Stimulated activated CD8-positive, alpha-beta memory T cell treated with anti-CD3 and anti-CD28 coated beads, Interleukin-7, amount 100 ng/mL, for 4 hours (primary cell): ENCODE data around the gene FBLN7.
A peak's percentile ranks its signal among the peaks of the same experiment; 100 is the strongest.
"Not testable (repeated sequence)": the region's sequence is repeated elsewhere in the genome, so short reads cannot be mapped to it uniquely, and the experiment has no call there.

Experiments used
- DNase-seq, 2 donors: peaks; one replicate each; pipeline ENCODE4 v3.0.0-alpha.2; 2020; ENCODE audit warnings: low read depth in 2 of 2

The FBLN7 gene

DNA sequence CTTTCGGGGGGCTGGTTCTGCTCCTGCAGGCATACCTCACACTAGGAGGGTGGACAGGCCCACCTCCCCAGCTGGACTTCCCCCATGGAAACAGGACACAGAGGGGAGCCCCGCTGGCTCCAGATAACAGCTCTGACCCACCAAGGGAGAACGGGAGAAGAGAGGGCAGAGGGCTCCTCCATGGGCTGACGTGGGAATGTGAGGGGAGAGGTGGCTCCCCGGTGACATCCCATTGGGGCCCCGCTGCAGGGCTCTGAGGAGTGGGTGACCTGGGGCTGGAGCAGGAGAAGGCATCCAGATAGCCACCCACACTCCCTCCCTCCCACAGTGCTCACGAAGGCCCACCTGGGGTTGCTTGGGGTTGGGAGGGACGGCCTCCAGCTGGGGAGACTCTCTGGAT, 45.9 kb downstream of the FBLN7 start:
- DNase-seq, result no peak

- no peak for DNase-seq
Observed at GRCh38 chr2:112185131-112185530, 46.9 kb downstream of the FBLN7 start.

DNA sequence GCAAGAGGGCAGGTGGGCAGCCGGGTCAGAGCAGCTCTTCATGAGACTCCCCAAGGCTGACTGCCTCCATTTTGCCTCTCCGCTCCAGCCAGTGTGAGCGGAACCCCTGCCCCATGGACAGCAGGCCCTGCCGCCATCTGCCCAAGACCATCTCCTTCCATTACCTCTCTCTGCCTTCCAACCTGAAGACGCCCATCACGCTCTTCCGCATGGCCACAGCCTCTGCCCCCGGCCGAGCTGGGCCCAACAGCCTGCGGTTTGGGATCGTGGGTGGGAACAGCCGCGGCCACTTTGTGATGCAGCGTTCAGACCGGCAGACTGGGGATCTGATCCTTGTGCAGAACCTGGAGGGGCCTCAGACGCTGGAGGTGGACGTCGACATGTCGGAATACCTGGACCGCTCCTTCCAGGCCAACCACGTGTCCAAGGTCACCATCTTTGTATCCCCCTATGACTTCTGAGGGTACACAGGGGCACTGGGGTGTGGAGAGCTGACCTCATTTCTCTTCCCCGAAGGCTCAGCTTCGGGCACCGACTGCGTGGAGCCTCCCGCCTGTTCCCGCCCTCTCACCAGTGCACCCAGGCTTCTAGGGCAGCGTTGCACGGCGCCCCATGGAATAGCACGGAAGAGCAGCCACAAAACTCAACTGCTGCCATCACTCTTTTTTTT, 49.0 kb downstream of the FBLN7 start:
- DNase-seq, result no peak

- DNase-seq, result peak; percentile 71 to 80
Observed at GRCh38 chr2:112187805-112188596, 49.8 kb downstream of the FBLN7 start.

GRCh38 chr2:112189001-112189556, 50.9 kb downstream of the FBLN7 start:
- DNase-seq, result no peak

GRCh38 chr2:112194028-112194427, 55.8 kb downstream of the FBLN7 start:
- no peak for DNase-seq

DNA sequence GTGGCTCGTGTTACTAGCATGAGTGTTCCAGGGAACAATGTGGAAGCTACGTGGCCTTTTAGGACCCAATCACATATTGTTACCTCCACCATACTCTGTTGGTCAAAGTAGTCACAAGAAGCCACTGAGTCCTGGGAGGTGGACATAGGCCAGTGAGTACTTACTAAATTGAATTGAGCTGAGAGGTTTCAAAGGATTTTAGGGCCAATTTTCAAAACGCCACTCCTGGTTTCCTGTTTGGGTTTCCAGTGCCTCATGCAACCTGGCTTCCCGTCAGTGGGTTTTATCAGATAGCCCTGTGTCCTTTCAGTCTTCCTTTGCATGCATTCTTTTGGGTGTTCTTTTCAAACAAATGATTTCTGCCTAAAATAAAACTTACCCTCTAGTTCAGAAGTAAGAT, 56.3 kb downstream of the FBLN7 start:
- no peak for DNase-seq

GRCh38 chr2:112195167-112195766, 57.1 kb downstream of the FBLN7 start:
- DNase-seq, result no peak

DNA sequence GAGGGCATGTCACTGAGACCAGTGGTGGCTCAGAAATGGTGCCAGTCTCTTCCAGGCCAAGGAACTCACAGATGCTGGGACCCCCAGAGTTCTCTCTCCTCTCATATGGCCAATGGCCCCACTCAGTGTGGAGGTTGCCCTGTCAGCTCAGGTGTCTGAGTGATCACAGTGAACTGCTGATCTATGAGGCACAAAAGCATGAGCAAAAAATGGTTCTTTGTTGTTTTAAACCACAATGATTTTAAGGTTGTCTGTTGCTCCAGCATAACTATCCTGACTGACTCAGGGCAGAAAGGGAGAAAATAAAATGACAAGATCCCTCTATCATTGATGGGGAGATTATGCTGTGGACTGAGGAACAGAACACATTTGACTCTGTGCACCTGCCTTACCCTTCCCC, 57.8 kb downstream of the FBLN7 start:
- no peak for DNase-seq

DNA sequence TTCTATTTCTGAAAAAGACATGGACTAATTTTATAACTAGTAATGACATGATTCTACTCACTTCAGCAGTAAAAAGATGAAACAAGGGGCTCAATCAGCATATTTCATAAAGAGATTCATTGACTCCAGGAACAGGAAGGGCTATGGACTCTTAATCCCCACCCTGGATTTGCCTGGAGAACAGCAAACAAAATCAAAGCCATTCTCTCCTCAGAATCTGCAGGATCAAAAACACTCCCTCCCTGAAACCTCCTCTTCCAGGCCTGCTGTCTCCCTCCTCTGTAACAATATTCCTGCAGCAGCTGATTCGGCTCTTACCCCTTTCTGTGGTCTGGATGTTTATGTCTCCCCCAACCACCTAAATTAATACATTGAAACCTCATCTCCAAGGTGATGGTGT, 59.7 kb downstream of the FBLN7 start:
- DNase-seq, result no peak

DNA sequence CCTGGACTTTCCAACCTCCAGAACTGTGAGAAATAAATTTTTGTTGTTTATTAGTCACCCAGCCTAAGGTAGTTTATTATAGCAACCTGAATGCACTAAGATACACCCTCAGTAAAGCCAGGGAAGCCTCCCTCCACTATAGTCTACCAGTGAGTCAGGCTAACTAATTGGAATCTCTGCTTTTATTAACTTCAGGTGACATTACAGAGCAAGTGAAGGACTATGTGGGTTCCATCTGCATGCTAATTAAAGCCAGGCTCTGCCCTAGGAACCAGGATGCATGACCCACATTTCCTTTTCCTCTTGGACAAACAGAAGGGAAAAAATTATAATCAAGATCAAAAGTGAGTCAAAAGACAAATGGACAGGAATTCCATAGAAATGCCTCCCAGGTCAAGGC, 60.6 kb downstream of the FBLN7 start:
- no peak for DNase-seq

DNA sequence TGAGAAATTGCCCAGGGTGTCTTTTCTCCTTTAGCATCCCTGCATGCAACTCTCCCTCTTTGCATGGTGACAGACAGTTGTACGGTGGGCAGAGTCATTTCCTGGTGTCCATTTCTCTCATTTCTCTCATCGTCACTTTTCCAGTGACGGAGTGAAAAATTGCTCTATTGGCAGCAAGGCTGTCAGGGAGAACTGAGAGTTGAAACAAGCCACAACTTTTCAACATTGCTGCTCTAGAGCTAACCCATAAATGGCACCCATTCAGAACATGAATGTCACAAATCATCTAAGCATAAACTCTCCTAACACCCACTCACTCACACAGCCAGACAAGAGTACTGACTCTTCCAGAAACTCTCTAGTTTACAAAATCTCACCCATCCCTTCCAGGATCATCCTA, 61.0 kb downstream of the FBLN7 start:
- no peak for DNase-seq

DNA sequence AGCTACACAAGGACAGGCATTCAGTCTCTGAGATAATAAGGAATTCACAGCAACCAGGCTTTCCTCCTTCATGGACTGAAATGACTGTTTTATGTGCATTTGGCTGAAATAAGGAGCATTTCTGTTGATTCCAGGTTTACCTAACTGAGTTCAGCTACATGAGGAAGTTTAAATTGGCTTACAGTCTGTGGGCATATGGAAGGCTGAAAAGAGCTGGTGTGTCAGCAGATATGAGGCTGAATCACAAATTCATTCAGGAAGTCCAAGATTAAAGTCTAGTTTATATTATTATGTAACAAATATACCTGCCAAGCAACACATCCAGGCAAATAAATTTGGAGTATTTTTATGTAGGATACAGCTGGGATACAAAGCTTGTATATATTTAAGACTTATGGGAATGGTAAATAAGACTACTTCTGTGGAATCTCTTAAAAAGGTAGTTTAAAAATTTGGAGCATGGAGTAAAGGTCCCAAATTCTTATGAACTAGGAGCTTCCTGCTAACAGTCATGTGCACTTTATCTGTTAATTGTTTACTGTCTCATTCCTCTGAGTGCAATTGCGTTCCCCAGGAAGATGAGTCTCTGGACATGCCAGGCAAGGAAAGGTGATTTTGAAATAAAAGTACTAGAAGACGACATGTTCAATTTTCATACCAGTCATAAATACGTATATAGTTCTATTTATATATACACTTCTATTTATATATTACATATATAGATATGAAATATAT, 63.7 kb downstream of the FBLN7 start:
- DNase-seq, result no peak

DNA sequence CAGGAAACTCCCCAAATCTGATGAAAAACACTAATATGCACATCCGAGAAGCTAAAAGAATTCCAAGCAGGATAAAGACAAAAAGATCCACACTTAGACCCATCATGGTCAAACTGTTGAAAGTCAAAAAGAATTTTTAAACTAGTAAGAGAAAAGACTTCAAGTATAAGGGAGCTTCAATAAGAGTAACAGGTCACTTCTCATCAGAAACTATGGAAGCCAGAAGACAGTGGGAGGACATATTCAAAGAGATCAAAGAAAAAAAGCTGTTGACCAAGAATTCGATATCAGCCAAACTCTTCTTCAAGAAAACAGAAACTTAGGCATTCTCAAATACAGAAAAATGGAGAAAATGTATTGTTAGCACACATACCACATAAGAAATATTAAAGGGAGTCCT, 66.2 kb downstream of the FBLN7 start:
- DNase-seq, result no peak

DNA sequence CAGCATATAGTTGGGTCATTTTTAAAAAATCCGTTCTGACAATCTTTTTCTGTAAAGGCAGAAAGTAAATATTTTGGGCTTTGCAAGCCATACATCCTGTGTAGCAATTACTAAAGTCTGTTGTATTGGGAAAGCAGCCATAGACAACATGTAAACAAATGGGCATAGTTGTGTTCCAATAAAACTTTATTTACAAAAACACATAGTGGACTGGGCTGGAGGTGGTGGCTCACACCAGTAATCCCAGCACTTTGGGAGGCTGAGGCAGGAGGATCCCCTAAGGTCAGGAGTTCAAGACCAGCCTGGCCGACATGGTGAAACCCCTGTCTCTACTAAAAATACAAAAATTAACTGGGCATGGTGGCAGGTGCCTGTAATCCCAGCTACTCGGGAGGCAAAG, 69.7 kb downstream of the FBLN7 start:
- not testable (repeated sequence) for DNase-seq

DNA sequence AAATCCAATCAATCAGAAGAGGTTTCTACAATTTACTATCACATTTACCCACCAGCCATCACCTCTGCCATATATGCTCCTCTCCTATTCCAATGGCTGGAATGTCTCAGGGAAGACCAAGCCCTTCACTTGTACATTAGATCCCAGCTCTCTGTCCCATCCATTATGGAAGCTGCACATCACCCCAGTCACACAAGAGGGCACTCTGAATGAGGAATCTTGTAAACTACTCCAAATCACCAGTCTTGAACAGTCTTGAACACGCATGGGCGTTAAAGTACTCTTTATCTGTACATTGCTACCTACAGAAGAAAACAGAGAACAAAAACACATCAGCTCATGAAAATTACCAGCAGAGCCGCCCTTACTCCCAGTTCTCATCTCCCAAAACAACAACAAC, 78.0 kb downstream of the FBLN7 start:
- DNase-seq, result no peak

DNA sequence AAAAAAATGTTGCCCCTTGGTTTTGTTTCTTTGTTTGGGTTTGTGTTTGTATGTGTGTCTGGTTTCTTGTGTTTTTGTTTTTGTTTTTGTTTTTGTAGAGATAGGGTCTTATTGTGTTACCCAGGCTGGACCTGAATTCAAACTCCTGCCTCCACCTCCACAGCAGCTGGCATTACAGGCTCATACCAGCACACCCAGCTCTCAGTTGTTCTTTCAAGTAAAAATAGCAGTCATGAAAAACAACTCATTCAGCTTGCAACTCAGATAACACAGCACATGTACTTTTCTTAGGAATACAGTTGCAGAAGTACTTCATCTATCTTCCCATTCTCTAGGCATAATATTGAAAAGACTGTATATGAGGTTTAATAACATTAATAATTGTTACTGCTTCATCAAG, 79.7 kb downstream of the FBLN7 start:
- DNase-seq, result no peak

DNA sequence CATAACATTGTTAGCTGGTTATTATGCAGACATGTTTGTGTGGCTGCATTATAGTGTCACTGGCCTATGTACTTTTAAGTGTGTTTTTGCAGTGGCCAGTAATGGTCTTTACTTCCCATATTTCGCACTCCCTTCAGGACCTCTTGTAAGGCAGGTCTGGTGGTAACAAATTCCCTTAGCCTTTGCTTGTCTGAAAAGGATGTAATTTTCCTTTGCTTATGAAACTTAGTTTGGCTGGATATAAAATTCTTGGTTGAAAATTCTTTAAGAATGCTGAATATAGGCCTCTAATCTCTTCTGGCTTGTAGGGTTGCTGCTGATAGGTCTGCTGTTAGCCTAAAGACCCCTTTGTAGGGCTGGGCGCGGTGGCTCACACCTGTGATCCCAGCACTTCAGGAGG, 82.0 kb downstream of the FBLN7 start:
- DNase-seq, result no peak

GRCh38 chr2:112220831-112221230, 82.6 kb downstream of the FBLN7 start:
- no peak for DNase-seq

- no peak for DNase-seq
Observed at GRCh38 chr2:112229348-112229747, 91.2 kb downstream of the FBLN7 start.

- no peak for DNase-seq
Observed at GRCh38 chr2:112230371-112230770, 92.2 kb downstream of the FBLN7 start.
